ENCODE data around the gene NCKIPSD.

DNA sequence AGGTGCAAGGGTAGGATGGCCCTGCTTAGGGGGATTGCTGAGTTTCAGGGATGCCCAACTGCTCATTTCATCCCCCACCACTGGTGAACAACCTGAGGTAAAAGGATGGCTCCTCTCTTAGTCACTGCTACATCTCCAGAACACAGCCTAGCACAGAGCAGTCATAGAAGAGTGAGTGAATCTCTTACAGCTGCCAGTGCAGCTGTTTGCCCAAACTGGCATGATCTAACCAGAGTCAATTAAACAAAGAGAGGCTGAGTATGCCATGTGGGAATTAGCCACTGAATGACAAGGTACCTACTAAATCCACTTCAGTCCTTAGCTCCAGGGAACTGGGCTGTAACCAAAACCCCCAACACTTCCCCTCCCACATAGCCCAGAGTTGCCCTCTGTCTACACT lies 6.8 kb upstream of the NCKIPSD start:
- no peak for TF ChIP-seq RFX5 (IDR thresholded peaks at IDR 0.05; ENCODE audit: low read length)
- no peak for TF ChIP-seq JUND (IDR thresholded peaks at IDR 0.05)
- no peak for TF ChIP-seq SIN3A (IDR thresholded peaks at IDR 0.05; ENCODE audit: borderline replicate concordance, low read depth, low read length)
